Neural cell (in vitro differentiated cells): ENCODE data around the gene TMEM179B. TPM values are rescaled to one million over a fixed set of nuclear protein-coding genes. Genes with fewer than 3 reads are reported as not detected.
"Not testable (repeated sequence)": the region's sequence is repeated elsewhere in the genome, so short reads cannot be mapped to it uniquely, and the experiment has no call there.

ENCODE experiments used
- H2AFZ ChIP-seq: fragments of 200-600, 300-800 bp; sonication (generic), shearing (Covaris generic); 2 replicates; pipeline ENCODE4 v1.6.0; 2014; ENCODE audit warnings: low read depth, mild to moderate bottlenecking, antibody characterized with exemption, low read length, moderate library complexity
- H3F3A ChIP-seq: fragments of 200-600 bp; shearing (Covaris generic); 2 replicates; pipeline ENCODE4 v1.6.1; 2016; ENCODE audit warnings: mild to moderate bottlenecking, moderate library complexity, mixed read lengths, antibody characterized with exemption, low read length; ENCODE audit not compliant: insufficient read depth, poor library complexity, severe bottlenecking
- H3K27ac ChIP-seq: fragments of 200-600, 300-800 bp; sonication (generic), shearing (Covaris generic); 2 replicates; pipeline ENCODE4 v1.5.1; 2014; ENCODE audit warnings: mild to moderate bottlenecking, low read length, moderate library complexity
- H3K27me3 ChIP-seq: fragments of 300-800, 200-600 bp; sonication (generic), shearing (Covaris generic); 2 replicates; pipeline ENCODE4 v1.6.0; 2014; ENCODE audit warnings: mild to moderate bottlenecking, low read depth, low read length, moderate library complexity; ENCODE audit not compliant: insufficient read depth
- H3K36me3 ChIP-seq: fragments of 300-800, 200-600 bp; sonication (generic), shearing (Covaris generic); 2 replicates; pipeline ENCODE4 v1.5.1; 2014; ENCODE audit warnings: mild to moderate bottlenecking, antibody characterized with exemption, low read length, moderate library complexity; ENCODE audit not compliant: insufficient read depth
- H3K4me2 ChIP-seq: fragments of 300-800, 200-600 bp; sonication (generic), shearing (Covaris generic); 2 replicates; pipeline ENCODE4 v1.6.0; 2014; ENCODE audit warnings: mild to moderate bottlenecking, low read length
- H3K4me3 ChIP-seq: fragments of 300-800, 200-600 bp; sonication (generic), shearing (Covaris generic); 2 replicates; pipeline ENCODE4 v1.5.1; 2014; ENCODE audit warnings: mild to moderate bottlenecking, low read length, moderate library complexity
- H3K79me2 ChIP-seq: fragments of 200-600 bp; shearing (Covaris generic); replicated peaks from 2 replicates; pipeline ENCODE4 v1.6.0; 2014; ENCODE audit warnings: mild to moderate bottlenecking, low read length, moderate library complexity; ENCODE audit not compliant: insufficient read depth
- H3K9ac ChIP-seq: fragments of 300-800, 200-600 bp; sonication (generic), shearing (Covaris generic); 2 replicates; pipeline ENCODE4 v1.6.1; 2016; ENCODE audit warnings: mild to moderate bottlenecking, low read length, mixed read lengths
- H3K9me2 ChIP-seq: fragments of 200-600 bp; shearing (Covaris generic); 2 replicates; pipeline ENCODE4 v1.6.1; 2016; ENCODE audit warnings: mild to moderate bottlenecking, low read length, mixed read lengths; ENCODE audit not compliant: insufficient read depth
- H3K9me3 ChIP-seq: fragments of 200-600, 300-800 bp; sonication (generic), shearing (Covaris generic); 2 replicates; pipeline ENCODE4 v1.6.1; 2016; ENCODE audit warnings: mild to moderate bottlenecking, mixed run types, low read length, moderate library complexity, mixed read lengths
- H4K20me1 ChIP-seq: fragments of 200-600 bp; shearing (Covaris generic); 2 replicates; pipeline ENCODE4 v1.6.1; 2016; ENCODE audit warnings: mild to moderate bottlenecking, mixed run types; ENCODE audit not compliant: insufficient read depth
- CTCF ChIP-seq: fragments of 450-650 bp; IDR thresholded peaks from 2 replicates; pipeline ENCODE4 v1.5.1; 2014; ENCODE audit warnings: antibody characterized with exemption, mild to moderate bottlenecking, moderate library complexity; ENCODE audit not compliant: poor library complexity, severe bottlenecking
- EP300 ChIP-seq: fragments of 450-650 bp; conservative IDR thresholded peaks from 2 replicates; pipeline ENCODE4 v1.6.1; 2014; ENCODE audit warnings: antibody characterized with exemption, mild to moderate bottlenecking, moderate library complexity; ENCODE audit not compliant: poor library complexity, severe bottlenecking
- EZH2 ChIP-seq: fragments of 200-600, 300-800 bp; shearing (Covaris generic), sonication (generic); IDR thresholded peaks from 2 replicates; pipeline ENCODE4 v1.6.1; 2014; ENCODE audit warnings: antibody characterized with exemption, low read length, borderline replicate concordance, mild to moderate bottlenecking; ENCODE audit not compliant: insufficient read depth, poor library complexity, severe bottlenecking
- MXI1 ChIP-seq: fragments of 450-650 bp; conservative IDR thresholded peaks from 2 replicates; pipeline ENCODE4 v1.6.1; 2014; ENCODE audit warnings: antibody characterized with exemption, mild to moderate bottlenecking; ENCODE audit not compliant: poor library complexity, severe bottlenecking
- POLR2AphosphoS5 ChIP-seq: IDR thresholded peaks from 2 replicates; pipeline ENCODE4 v1.6.1; 2012
- RAD21 ChIP-seq: fragments of 450-650 bp; conservative IDR thresholded peaks from 2 replicates; pipeline ENCODE4 v1.6.1; 2014; ENCODE audit warnings: antibody characterized with exemption, mild to moderate bottlenecking, moderate library complexity
- SMC3 ChIP-seq: fragments of 450-650 bp; conservative IDR thresholded peaks from 2 replicates; pipeline ENCODE4 v1.6.1; 2014; ENCODE audit warnings: antibody characterized with exemption, mild to moderate bottlenecking, moderate library complexity; ENCODE audit not compliant: poor library complexity
- TAF1 ChIP-seq: IDR thresholded peaks from 2 replicates; pipeline ENCODE4 v1.6.1; 2012; ENCODE audit warnings: low read depth
- polyA plus RNA-seq: library from polyadenylated mRNA; depleted of rRNA; stranded (reverse); fragments of >200 nt; gene quantifications from 2 replicates; pipeline ENCODE4 v1.2.3, GENCODE V29; 2014
- TF ChIP-seq, protein P1 (sequence below): IDR thresholded peaks from 2 replicates; pipeline ENCODE4 v1.6.1; 2012; ENCODE audit warnings: borderline replicate concordance

Gene TMEM179B
- polyA plus RNA-seq, 1 donor from 2014 or later: 24.5 TPM

DNA sequence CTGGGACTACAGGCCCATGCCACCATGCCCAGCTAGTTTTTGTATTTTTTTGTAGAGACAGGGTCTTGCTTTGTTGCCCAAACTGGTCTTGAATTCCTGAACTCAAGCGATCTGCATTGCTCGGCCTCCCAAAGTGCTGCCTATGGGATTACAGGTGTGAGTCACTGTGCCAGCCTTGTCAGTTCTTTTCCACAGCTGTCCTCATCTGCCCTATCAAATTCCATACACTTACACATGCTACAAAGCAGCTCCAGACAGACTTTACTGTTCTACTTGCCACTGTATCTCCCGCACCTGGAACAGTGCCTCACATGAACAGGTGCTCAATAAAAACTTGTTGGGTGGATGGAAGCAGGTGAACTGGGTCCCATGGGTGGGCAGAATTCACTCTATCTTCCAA, 36.5 kb downstream of the TMEM179B start:
- no peak overlapping the region for H2AFZ ChIP-seq
- no peaks in the 10 kb centered on the region for H3K9me3 ChIP-seq
- H3K9me2 ChIP-seq: no peaks in the 10 kb centered on the region
- H3F3A ChIP-seq: no peaks in the 10 kb centered on the region
- H3K79me2 ChIP-seq: no peaks in the 10 kb centered on the region
- peaks cover 4% of the 10 kb centered on the region for H3K36me3 ChIP-seq
- no peaks in the 10 kb centered on the region for H4K20me1 ChIP-seq
- no peaks in the 10 kb centered on the region for H3K27me3 ChIP-seq
- no peak overlapping the region for H3K27ac ChIP-seq
- no peak overlapping the region for H3K4me3 ChIP-seq
- H3K9ac ChIP-seq: no peak overlapping the region
- TF ChIP-seq POLR2AphosphoS5 (no peak), EP300 (no peak), RAD21 (no peak), EZH2 (no peak), MXI1 (no peak), CTCF (no peak), SMC3 (no peak), TAF1 (no peak)
- TF ChIP-seq, protein P1, sequence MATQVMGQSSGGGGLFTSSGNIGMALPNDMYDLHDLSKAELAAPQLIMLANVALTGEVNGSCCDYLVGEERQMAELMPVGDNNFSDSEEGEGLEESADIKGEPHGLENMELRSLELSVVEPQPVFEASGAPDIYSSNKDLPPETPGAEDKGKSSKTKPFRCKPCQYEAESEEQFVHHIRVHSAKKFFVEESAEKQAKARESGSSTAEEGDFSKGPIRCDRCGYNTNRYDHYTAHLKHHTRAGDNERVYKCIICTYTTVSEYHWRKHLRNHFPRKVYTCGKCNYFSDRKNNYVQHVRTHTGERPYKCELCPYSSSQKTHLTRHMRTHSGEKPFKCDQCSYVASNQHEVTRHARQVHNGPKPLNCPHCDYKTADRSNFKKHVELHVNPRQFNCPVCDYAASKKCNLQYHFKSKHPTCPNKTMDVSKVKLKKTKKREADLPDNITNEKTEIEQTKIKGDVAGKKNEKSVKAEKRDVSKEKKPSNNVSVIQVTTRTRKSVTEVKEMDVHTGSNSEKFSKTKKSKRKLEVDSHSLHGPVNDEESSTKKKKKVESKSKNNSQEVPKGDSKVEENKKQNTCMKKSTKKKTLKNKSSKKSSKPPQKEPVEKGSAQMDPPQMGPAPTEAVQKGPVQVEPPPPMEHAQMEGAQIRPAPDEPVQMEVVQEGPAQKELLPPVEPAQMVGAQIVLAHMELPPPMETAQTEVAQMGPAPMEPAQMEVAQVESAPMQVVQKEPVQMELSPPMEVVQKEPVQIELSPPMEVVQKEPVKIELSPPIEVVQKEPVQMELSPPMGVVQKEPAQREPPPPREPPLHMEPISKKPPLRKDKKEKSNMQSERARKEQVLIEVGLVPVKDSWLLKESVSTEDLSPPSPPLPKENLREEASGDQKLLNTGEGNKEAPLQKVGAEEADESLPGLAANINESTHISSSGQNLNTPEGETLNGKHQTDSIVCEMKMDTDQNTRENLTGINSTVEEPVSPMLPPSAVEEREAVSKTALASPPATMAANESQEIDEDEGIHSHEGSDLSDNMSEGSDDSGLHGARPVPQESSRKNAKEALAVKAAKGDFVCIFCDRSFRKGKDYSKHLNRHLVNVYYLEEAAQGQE: no peak
- no peak overlapping the region for H3K4me2 ChIP-seq

- not testable (repeated sequence) for H3K9me2 ChIP-seq, H3K9me3 ChIP-seq, H3K36me3 ChIP-seq, H4K20me1 ChIP-seq, H3F3A ChIP-seq, H3K27me3 ChIP-seq, H3K4me2 ChIP-seq, H3K27ac ChIP-seq, H2AFZ ChIP-seq, H3K4me3 ChIP-seq, H3K9ac ChIP-seq
- H3K79me2 ChIP-seq: peaks cover 31% of the 10 kb centered on the region
Measured at GRCh38 chr11:62828130-62828529, 40.9 kb downstream of the TMEM179B start.

- H3K9me2 ChIP-seq: no peaks in the 10 kb centered on the region
- no peaks in the 10 kb centered on the region for H3K9me3 ChIP-seq
- no peaks in the 10 kb centered on the region for H3F3A ChIP-seq
- H3K27ac ChIP-seq: peak overlapping the region; percentile 91
- H3K9ac ChIP-seq: peak overlapping the region; percentile 95
- H3K36me3 ChIP-seq: no peaks in the 10 kb centered on the region
- peak overlapping the region; percentile 72 for H3K4me2 ChIP-seq
- peak overlapping the region; percentile 98 for H3K4me3 ChIP-seq
- H3K79me2 ChIP-seq: peaks cover 32% of the 10 kb centered on the region
- TF ChIP-seq EP300 (no peak), MXI1 (no peak), RAD21 (no peak), TAF1 (no peak), CTCF (no peak), SMC3 (no peak), POLR2AphosphoS5 (no peak), EZH2 (no peak)
- TF ChIP-seq, protein P1: no peak
- H2AFZ ChIP-seq: peak overlapping the region; percentile 33
- no peaks in the 10 kb centered on the region for H3K27me3 ChIP-seq
- no peaks in the 10 kb centered on the region for H4K20me1 ChIP-seq
Measured at GRCh38 chr11:62830904-62831519, 43.8 kb downstream of the TMEM179B start.
